GM12864 (cell line): ENCODE data around the gene CYTH2.

ENCODE experiments used
- DNase-seq: peaks from one replicate; pipeline ENCODE4 v3.0.0-alpha.2; 2011; ENCODE audit warnings: low read depth
- H3K4me3 ChIP-seq: 2 replicates; pipeline ENCODE4 v1.5.1; 2011; ENCODE audit warnings: mild to moderate bottlenecking, low read depth, low read length, control low read depth
- TF ChIP-seq, protein P1 (sequence below): IDR thresholded peaks from 2 replicates; pipeline ENCODE4 v1.5.1; 2011; ENCODE audit warnings: low read depth, mild to moderate bottlenecking, moderate library complexity, low read length, control low read depth, inconsistent platforms; ENCODE audit errors: missing control alignments

Gene CYTH2

DNA sequence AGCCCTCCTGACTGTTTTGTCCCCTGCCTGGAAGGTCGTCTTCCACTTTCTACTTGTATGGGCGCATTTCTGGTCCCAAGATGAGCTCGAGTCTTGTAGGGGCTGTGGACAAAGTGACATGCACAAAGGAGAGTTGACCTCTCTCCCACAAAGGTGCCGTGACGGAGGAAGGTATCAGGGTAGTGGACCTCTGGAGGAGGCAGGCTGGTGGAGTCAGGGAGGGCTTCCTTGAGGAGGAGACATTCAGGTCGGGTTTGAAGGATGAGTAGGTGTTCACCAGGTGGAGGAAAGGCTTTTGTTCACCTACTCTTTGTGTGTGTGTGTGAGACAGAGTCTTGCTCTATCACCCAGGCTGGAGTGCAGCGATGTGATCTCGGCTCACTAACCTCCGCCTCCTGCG lies 1.7 kb downstream of the CYTH2 start:
- DNase-seq: no peak
- no peak overlapping the region for H3K4me3 ChIP-seq
- TF ChIP-seq, protein P1, sequence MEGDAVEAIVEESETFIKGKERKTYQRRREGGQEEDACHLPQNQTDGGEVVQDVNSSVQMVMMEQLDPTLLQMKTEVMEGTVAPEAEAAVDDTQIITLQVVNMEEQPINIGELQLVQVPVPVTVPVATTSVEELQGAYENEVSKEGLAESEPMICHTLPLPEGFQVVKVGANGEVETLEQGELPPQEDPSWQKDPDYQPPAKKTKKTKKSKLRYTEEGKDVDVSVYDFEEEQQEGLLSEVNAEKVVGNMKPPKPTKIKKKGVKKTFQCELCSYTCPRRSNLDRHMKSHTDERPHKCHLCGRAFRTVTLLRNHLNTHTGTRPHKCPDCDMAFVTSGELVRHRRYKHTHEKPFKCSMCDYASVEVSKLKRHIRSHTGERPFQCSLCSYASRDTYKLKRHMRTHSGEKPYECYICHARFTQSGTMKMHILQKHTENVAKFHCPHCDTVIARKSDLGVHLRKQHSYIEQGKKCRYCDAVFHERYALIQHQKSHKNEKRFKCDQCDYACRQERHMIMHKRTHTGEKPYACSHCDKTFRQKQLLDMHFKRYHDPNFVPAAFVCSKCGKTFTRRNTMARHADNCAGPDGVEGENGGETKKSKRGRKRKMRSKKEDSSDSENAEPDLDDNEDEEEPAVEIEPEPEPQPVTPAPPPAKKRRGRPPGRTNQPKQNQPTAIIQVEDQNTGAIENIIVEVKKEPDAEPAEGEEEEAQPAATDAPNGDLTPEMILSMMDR: no peak

DNA sequence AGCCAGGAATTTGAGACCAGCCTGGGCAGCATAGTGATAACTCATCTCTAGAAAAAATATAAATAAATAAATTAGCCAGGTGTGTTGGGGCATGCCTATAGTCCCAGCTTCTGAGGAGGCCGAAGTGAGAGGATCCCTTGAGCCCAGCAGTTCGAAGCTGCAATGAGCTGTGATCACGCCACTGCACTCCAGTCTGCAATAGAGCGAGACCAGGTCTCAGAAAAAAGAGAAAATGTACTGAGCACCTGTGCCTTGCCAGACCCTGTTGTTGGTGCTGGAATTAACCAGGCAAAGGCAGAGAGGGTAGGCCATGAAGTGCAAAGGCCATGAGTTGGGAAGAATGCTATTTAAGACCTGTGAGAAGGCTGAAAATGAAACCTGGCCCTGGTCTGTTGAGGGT lies 2.7 kb downstream of the CYTH2 start:
- TF ChIP-seq, protein P1: no peak
- DNase-seq: no peak

DNA sequence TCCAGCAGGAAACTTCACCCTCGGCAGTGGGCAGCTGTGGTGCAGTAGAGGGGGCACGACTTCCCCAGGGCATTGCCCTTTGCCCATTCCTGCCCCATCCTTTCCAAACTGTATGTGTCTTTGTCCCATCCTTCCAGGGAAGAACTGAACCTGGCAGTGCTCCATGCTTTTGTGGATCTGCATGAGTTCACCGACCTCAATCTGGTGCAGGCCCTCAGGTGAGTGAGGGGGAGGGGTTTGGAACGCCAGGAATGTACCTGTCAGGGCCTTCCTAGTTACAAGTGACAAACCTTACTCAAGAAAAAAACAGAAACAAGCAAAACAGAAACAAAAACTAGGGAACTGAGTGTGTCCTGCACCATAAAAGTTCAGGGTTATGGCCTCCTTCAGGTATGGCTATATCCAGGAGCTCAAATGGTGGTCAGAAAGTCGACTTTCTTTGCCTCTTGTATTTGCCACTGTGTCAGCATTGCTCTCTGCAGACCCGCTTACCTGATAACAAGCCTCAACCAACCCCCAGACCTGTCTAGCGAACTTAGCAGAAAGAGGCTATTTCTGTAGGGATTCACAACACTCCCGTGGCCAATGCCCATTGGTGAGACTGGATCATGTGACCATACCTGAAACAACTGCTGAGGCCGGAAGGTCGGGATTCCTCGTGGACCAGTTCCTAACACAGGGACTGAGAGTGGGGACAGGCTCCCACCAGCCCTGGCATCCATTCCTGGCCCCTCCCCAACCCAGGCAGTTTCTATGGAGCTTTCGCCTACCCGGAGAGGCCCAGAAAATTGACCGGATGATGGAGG lies 4.2 kb downstream of the CYTH2 start:
- no peak for DNase-seq
- H3K4me3 ChIP-seq: no peak overlapping the region
- TF ChIP-seq, protein P1: no peak

More for the DNA sequence above, 2.7 kb downstream of the CYTH2 start:
- no peak overlapping the region for H3K4me3 ChIP-seq

DNA sequence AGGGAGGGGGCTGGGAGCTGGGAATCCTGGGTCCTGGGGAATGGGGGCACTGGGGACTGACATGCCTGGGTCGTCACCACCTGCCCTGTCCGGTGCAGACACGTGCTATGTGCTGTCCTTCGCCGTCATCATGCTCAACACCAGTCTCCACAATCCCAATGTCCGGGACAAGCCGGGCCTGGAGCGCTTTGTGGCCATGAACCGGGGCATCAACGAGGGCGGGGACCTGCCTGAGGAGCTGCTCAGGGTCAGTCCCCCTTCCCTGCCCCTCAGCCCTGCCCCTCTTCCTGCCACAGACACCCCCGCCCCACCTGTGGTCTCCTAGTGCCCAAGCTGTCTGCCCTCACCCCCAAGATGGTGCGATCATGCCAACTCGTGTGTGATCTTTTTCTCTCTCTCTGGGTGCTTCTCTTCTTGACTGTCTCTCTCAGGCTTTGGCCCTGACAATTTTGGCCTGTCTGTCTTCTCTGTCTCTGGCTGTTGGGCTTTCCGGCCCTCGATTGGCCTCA lies 5.0 kb downstream of the CYTH2 start:
- TF ChIP-seq, protein P1: no peak
- DNase-seq: no peak

DNA sequence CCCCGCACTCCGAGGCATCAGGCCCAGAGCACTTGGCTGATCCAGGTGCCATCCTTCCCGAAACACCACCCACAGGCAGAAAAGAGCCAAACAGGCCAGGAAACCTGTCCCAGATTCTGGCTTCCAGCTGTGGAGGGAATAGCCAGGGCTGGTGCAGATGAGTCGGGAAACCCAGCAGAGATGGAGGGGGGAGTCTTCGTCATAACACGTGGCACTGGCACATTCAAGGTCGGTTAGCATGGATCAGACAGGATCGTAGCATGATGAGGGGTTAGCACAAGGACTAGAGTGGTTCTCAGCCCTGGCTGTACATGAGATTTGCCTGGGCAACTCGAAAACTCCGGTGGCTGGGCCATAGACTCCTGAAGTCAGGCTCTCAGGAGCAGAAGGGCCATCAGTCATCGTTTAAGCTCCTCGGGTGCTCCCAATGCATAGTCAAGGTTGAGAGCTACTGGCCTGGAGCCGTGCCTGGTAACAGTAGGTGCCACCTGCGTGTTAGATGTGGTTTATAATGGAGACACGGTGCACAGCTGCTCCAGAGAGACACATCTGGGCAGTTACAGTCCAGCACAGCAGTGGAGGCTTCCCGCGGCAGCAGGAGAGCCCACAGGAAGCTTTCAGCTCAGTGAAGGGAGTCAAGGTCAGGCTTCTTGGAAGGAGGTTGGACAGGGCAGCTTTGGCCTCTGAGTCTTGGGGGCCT lies 6.3 kb downstream of the CYTH2 start:
- TF ChIP-seq, protein P1: no peak
- H3K4me3 ChIP-seq: no peak overlapping the region
- DNase-seq: no peak

More for the DNA sequence above, 5.0 kb downstream of the CYTH2 start:
- no peak overlapping the region for H3K4me3 ChIP-seq

DNA sequence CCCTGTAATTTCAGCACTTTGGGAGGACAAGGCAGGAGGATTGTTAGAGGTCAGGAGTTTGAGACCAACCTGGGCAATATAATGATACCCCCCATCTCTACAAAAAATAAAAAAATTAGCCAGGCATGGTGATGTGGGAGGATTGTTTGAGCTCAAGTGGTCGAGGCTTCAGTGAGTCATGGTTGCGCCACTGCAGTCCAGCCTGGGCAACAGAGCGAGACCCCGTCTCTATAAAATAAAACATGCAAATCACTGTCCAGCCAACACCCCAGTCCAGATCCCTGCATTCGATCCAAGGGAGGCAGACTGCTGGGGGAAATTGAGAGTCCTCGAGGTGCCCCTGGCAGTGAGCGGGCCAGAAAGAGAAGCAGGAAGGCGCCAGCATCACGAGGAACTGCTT lies 7.0 kb downstream of the CYTH2 start:
- no peak overlapping the region for H3K4me3 ChIP-seq
- TF ChIP-seq, protein P1: no peak
- DNase-seq: no peak
